Inflammatory macrophage treated with lipopolysaccharide for 1 hour (primary cell): ENCODE measurements around the gene NSMCE4A.
"Not testable (repeated sequence)": the region's sequence is repeated elsewhere in the genome, so short reads cannot be mapped to it uniquely, and the experiment has no call there.

Experiments
- DNase-seq, 2 donors: peaks; one replicate each; pipeline ENCODE4 v3.0.0-alpha.2; 2020 to 2022

Gene NSMCE4A

GRCh38 chr10:121974535-121975294 is at the start of gene NSMCE4A:
TSS of gene NSMCE4A (minus strand) at chr10:121975217. CDS start at chr10:121975165, 52 bp downstream.
- peak; percentile 62 to 75 for DNase-seq

GRCh38 chr10:122023257-122023656 is 48.2 kb upstream of the NSMCE4A start:
- not testable (repeated sequence) for DNase-seq

DNA sequence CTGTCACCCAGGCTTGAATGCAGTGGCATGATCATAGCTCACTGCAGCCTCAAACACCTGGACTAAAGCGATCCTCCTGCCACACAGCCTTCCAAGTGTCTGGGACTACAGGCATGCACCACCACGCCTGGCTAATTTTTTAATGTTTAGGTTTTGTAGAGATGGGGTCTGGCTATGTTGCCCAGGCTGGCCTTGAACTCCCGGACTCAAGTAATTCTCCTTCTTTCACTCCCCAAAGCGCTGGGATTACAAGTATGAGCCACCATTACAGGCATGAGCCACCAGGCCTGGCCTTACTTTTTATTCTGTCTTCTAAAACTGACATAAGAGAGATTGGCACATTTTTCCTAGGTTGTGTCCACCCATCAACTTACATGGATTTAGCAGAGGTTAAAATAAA is 47.3 kb upstream of the NSMCE4A start:
- DNase-seq = no peak

DNA sequence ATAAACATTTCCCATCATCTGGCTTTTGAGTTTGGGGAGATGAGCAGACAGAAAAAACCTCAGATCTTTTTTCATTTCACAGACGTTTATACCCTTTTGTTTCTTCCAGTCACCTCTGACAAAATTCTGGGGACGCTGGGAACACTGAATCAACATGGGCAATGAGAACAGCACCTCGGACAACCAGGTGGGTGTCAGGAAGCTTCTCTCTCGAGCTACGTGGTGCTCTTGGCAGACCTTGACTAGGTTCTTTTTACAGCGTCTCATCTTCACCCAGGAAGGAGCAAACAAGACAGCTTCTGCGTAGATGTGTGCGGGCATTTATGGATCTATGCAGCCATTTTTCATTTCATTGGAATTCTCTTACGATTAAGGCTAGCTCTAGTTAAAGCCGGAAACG is 46.8 kb upstream of the NSMCE4A start:
- DNase-seq = no peak

GRCh38 chr10:122021379-122021778 is 46.4 kb upstream of the NSMCE4A start:
- no peak for DNase-seq

DNA sequence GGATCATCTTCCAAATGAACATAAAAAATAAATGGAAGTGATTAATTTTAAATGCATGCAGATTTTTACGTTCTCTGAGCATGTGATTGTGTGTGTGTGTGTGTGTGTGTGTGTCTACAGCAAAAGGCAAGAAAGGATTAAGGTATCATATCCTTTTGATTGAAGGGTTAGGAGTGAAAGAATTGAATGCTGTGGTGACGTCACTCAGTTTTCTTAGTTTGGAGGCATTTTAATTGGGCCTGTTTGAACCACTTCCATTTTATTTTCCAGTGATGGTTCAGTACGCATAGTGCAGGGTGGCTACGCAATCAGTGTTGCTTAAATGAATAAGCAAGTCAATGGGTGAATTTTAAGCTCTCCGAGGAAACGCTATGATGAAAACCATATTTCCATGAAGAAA is 45.2 kb upstream of the NSMCE4A start:
- DNase-seq = no peak

GRCh38 chr10:122019414-122019975 is 44.5 kb upstream of the NSMCE4A start:
- no peak for DNase-seq

DNA sequence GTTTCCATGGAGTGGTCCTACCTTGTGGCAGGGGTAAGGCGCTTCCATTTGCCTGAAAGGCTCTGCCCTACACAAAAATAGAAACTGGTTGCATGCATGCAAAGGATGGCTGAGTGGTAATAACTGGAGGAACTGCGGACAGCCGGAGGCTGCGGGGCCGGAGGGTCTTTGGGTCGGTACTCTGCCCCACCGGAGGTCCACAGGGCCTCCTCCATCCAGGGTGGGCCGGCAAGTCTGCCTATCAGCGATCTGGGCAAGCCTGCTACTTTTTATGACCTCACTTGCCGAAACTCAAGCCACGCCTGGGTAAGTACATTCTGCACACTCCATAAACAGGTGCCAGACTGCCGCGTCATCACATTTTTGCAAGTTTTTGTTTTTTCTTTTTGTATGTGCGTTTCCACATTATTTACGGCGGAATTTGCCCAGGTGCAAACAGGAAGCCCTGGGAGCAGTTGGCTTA is 44.0 kb upstream of the NSMCE4A start:
- no peak for DNase-seq

- no peak for DNase-seq
Measured at GRCh38 chr10:122018491-122018890, 43.5 kb upstream of the NSMCE4A start.

DNA sequence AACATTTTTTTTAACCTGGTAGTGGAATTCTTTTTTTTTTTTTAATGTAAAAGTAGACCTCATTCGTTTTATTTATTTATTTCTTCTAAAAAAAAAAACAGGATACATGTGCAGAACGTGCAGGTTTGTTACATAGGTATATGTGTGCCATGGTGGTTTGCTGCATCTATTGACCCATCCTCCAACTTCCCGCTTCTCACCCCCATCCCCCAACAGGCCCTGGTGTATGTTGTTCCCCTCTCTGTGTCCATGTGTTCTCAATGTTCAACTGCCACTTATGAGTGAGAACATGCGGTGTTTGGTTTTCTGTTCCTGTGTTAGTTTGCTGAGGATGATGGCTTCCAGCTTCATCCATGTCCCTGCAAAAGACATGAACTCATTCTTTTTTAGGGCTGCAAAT is 42.9 kb upstream of the NSMCE4A start:
- not testable (repeated sequence) for DNase-seq

DNA sequence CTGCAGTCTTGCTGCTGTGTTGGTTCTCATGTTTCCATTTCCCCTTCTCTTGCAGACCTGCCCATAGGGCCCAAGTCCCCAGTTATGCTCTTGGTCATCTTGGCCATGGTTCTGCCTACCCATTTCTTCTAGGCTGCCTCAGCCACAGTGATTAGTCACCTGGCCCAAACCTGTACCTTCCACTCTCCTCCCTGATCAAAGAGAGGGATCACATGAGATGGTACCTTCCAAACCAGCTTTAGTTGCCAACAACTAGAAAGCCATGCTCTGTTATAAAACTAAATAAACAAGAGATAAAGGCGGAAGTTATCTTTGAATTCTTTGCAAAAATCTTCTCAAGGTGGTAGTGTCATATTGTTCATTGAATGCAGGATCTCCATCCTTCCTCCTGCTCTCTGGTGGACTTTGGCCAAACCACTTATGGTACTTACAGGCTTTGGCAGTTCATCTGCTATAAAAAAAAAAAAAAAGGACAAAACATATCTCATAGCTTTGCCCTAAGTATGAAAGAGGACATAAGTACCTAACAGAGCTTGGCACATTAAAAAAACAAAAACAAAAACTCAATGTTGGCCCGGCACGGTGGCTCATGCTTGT is 39.7 kb upstream of the NSMCE4A start:
- no peak for DNase-seq

DNA sequence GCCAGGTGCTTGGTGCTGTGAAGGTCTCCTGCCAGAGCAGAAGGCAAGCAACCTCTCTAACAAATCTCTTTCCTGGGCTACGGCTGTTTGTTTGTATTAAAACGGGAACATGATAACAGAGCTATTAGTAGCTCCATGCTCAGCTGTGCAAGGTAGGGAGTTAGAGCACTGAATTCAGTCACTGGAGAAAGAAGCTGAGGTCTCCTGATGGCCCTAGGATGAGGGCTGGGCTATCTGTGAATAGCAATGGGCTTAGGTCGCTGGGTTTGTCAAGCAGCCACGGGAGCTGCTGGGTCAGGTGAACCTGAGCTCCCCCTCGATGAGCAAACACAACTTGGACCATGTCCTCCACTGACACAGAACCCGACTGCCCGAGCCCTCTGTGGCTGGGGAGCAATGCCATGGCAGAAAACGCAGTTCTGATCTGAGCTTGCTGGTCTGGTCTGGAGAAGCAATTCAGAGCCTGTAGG is 38.3 kb upstream of the NSMCE4A start:
- DNase-seq = no peak

- DNase-seq = no peak
Measured at GRCh38 chr10:122012731-122013130, 37.7 kb upstream of the NSMCE4A start.

DNA sequence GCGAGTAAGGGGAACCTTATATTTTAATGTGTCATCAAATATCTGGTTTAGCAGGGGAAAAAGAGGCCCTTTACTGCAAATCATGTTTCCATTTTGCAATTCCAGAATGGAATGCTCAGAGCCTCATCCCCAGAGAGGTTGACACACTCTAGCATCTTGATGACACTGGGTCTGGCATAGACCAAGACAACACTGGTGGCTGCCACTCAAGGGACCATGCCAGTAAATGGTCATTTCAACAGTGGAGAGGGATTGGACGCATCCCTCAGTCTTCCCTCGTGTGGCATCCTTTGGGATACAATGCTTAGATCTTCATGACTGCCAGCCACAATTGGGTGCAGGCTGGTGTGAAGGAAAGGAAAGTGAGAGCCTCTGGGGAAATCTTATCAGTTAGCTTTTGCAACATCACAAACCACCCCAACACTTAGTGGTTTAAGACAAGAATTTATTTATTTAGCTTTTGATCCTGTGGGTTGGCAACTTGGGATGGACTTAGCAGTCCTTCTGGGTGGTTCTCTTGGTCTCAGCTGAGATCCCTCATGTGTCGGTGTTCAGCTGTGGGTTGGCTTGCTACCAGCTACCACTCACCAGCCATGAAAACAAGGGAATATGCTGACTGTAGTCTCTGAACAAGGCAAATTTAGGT is 35.5 kb upstream of the NSMCE4A start:
- DNase-seq = no peak

GRCh38 chr10:122007415-122007814 is 32.4 kb upstream of the NSMCE4A start:
- DNase-seq = no peak

DNA sequence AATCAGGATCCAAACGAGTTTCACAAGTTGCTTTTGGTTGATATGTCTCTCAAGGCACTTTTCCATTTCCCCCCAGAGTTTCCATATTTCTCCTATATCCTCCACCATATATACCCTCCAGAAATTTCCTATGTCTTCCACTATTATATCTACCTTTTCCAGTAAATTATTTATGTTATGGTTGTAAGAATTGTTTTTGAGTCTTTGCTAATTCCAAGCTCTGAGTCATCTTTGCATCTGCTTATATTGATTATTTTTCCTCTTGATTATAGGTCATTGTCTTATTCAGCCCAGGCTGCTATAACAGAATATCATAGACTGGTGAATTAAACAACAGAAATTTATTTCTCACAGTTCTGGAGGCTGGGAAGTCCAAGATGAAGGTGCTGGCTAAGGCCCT is 26.7 kb upstream of the NSMCE4A start:
- DNase-seq = no peak

GRCh38 chr10:121999301-121999700 is 24.3 kb upstream of the NSMCE4A start:
- no peak for DNase-seq

DNA sequence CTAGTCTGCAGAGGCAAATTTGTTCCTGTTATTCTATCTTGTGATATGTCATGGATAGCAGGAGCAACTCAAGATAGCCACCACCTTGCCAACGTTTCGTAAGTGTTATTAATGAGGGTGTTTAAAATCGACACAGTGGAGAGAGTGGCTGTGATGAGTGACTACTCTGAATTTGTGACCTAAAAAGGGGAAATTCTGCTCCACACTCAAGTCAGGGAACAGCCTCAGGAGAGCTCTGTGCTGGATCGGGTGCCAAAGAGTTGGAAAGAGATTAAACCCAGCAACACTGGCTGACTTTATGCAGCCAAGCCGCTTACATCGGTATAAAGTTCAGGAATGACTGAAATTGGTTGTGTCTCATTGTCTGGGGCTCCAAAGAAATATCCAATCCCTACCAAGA is 23.4 kb upstream of the NSMCE4A start:
- DNase-seq = no peak

DNA sequence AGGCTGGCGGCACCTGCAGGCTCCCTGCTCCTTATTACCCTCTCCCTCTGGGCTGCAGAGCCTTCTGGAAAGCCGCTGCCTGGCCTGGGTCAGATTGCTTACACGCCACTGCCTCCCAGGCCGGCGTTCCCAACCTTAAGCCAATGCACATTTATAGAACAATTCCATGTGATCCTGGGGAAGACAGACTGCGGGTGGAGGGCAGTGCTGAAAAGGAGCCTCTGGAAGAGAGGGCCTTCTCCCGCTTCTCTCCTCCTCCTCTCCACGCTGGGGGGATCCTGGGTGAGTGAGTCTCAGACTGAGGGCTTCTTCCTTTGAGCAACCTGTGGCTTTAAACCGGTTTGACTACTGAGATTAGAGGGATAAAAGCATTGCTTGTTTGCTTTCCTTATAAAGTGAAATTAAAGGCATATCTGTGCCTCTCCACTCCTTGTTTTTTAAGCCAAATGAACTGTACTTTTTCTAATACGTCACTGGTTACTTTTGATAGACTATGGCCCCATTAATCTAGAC is 19.5 kb upstream of the NSMCE4A start:
- DNase-seq = no peak

DNA sequence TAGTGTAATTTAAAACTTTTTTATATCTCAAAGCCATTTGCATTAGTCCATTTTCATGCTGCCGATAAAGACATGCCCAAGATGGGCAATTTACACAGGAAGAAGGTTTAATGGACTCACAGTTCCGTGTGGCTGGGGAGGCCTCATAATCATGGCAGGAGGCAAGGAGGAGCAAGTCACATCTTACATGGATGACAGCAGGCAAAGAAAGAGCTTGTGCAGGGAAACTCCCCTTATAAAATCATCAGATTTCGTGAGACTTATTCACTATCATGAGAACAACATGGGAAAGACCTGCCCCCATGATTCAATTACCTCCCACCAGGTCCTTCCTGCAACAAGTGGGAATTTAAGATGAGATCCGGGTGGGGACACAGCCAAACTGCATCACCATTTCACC is 16.7 kb upstream of the NSMCE4A start:
- DNase-seq = not testable (repeated sequence)

- DNase-seq = no peak
Measured at GRCh38 chr10:121990015-121990677, 15.1 kb upstream of the NSMCE4A start.
